HUES48 (cell line): ENCODE data around the gene MGAT3.
A peak's percentile ranks its signal among the peaks of the same experiment; 100 is the strongest.

Experiments
- H3K27ac ChIP-seq: one replicate; pipeline ENCODE4 v1.7.0; 2013; ENCODE audit warnings: low read depth, low read length, inconsistent platforms
- H3K27me3 ChIP-seq: 2 replicates; pipeline ENCODE4 v1.6.1; 2013; ENCODE audit warnings: mild to moderate bottlenecking, low read length; ENCODE audit not compliant: control insufficient read depth, insufficient read depth
- H3K36me3 ChIP-seq: 2 replicates; pipeline ENCODE4 v1.6.1; 2013; ENCODE audit warnings: low read length; ENCODE audit not compliant: control insufficient read depth, insufficient read depth
- H3K4me1 ChIP-seq: 2 replicates; pipeline ENCODE4 v1.6.1; 2013; ENCODE audit warnings: mild to moderate bottlenecking, low read length; ENCODE audit not compliant: control insufficient read depth, insufficient read depth
- H3K4me3 ChIP-seq: 2 replicates; pipeline ENCODE4 v1.5.1; 2013; ENCODE audit warnings: mild to moderate bottlenecking, low read depth, low read length
- H3K9ac ChIP-seq: 2 replicates; pipeline ENCODE4 v1.6.1; 2013; ENCODE audit warnings: mild to moderate bottlenecking, low read depth, low read length, moderate library complexity
- H3K9me3 ChIP-seq: 2 replicates; pipeline ENCODE4 v1.6.1; 2013; ENCODE audit warnings: low read length; ENCODE audit not compliant: control insufficient read depth, insufficient read depth

MGAT3 gene

DNA sequence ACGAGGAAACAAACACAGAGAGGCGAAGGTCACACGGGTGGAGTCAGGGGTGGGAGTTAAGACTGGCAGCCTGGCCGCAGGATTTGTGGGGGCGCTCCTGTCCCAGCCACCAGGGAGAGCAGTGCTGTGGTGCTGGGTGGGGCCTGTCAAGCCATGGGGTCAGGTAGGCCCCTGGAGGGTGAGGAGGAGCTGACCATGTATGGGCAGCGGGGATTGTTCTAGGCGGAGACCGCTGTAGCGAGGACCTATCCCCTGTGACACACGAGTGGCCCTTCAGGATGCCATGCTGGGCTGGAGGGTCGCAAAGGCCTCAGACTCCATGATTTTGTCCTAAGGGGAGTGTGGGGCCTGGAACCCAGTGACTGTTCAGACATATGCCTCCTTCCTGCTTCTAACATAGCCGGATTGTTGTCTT lies 77.3 kb downstream of the MGAT3 start:
- Histone ChIP-seq H3K27ac (peak overlapping the region; percentile 35), H3K9me3 (no peaks in the 10 kb centered on the region), H3K36me3 (peaks cover 14% of the 10 kb centered on the region), H3K27me3 (no peaks in the 10 kb centered on the region), H3K4me1 (peaks cover 44% of the 10 kb centered on the region), H3K4me3 (no peak overlapping the region), H3K9ac (no peak overlapping the region)

- Histone ChIP-seq H3K4me1 (peaks cover 44% of the 10 kb centered on the region), H3K27me3 (no peaks in the 10 kb centered on the region), H3K9ac (no peak overlapping the region)
These were observed 78.0 kb downstream of the MGAT3 start for GRCh38 chr22:39534591-39535356.

DNA sequence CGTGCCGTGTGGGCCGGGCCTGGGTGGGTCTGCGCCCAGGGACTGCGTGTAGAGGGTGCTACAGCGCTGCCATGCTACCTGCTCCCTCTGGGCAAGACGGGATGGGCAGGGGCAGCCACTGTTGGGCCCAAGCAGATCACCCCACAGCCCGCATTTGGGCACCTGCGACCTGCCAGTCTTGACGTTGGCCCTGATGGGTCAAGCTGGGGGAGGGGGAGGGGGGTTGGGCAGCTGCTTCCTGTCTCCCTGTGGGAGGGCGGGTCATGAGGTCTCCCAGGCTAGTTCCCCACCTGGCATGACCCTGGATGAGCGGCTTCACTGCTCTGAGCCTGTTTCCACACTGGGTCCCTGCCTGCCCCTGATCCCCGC lies 78.5 kb downstream of the MGAT3 start:
- H3K9ac ChIP-seq, result no peak overlapping the region
- peaks cover 44% of the 10 kb centered on the region for H3K4me1 ChIP-seq
- H3K4me3 ChIP-seq, result no peak overlapping the region
- H3K36me3 ChIP-seq, result peaks cover 4% of the 10 kb centered on the region; the same call in 1 of the 2 replicates
- no peak overlapping the region for H3K27ac ChIP-seq
- H3K27me3 ChIP-seq, result no peaks in the 10 kb centered on the region
- no peaks in the 10 kb centered on the region for H3K9me3 ChIP-seq

More at GRCh38 chr22:39534591-39535356, 78.0 kb downstream of the MGAT3 start:
- Histone ChIP-seq H3K36me3 (peaks cover 10% of the 10 kb centered on the region), H3K4me3 (peak overlapping the region; percentile 38), H3K9me3 (no peaks in the 10 kb centered on the region), H3K27ac (peak overlapping the region; percentile 27)

DNA sequence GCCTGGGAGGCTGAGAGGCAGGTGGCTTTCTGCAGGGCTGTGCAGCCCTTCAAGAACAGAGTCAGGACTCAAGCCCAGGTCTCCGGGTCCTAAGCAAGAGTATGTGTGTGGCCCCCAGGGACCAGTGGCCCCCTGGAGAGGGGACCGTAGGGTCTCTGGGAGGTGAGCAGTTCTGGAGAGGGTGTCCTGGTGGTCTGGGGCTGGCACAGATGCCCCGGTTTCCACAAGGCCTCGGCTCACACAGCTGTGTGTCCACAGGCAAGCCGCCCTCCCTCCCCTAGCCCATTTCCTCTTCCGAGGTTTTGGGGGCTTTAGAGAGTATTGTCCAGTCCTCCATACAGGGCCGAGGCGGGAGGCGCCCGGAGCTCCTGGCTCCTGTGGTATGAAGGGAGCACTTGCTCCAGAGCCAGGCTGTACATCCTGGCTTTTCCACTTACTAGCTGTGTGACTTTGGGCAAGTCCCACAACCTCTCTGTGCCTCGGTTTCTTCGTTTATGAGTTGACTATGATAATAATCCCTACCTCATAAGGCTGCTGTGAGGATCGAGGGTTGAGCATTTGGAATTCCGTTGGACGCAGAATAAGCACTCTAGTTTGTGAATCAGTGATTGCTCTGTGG lies 79.1 kb downstream of the MGAT3 start:
- no peak overlapping the region for H3K27ac ChIP-seq
- H3K9me3 ChIP-seq, result no peaks in the 10 kb centered on the region
- H3K4me3 ChIP-seq, result no peak overlapping the region
- 0 out of 2 replicates have a peak, but pooled peaks cover under 1% of the 10 kb centered on the region for H3K36me3 ChIP-seq
- no peaks in the 10 kb centered on the region for H3K27me3 ChIP-seq
- H3K9ac ChIP-seq, result no peak overlapping the region
- H3K4me1 ChIP-seq, result peaks cover 42% of the 10 kb centered on the region

GRCh38 chr22:39536711-39537110 lies 79.9 kb downstream of the MGAT3 start:
- Histone ChIP-seq H3K36me3 (no peaks in the 10 kb centered on the region), H3K9ac (no peak overlapping the region), H3K27ac (no peak overlapping the region), H3K9me3 (no peaks in the 10 kb centered on the region), H3K4me1 (peaks cover 36% of the 10 kb centered on the region), H3K27me3 (no peaks in the 10 kb centered on the region), H3K4me3 (no peak overlapping the region)

DNA sequence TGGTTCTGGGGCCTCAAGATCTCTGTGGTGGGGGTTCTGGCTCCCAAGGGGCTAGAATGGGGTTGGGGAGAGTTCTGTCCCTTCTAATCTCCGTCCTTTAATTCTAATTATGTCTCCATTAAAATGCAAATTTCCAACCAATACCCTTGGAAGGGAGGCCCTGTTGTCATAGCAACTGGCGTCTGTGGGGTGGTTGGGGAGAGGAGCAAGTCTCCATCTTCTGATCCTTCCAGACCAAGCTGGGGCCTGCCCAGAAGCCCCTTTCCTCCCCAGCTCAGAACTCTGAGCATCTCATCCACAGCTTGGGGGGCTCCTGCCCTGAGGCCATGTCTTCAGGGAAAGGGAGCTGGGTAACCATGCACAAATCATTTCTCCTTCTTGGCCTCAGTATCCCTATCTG lies 81.2 kb downstream of the MGAT3 start:
- H3K9ac ChIP-seq, result no peak overlapping the region
- H3K4me3 ChIP-seq, result no peak overlapping the region
- no peak overlapping the region for H3K27ac ChIP-seq
- H3K27me3 ChIP-seq, result no peaks in the 10 kb centered on the region
- H3K9me3 ChIP-seq, result no peaks in the 10 kb centered on the region
- no peaks in the 10 kb centered on the region for H3K36me3 ChIP-seq
- peaks cover 33% of the 10 kb centered on the region for H3K4me1 ChIP-seq
